GM12864 (cell line): ENCODE results near the gene ULK4.
"Not testable (repeated sequence)": the region's sequence is repeated elsewhere in the genome, so short reads cannot be mapped to it uniquely, and the experiment has no call there.

Experiments used
- DNase-seq: peaks from one replicate; pipeline ENCODE4 v3.0.0-alpha.2; 2011; ENCODE audit warnings: low read depth
- H3K4me3 ChIP-seq: 2 replicates; pipeline ENCODE4 v1.5.1; 2011; ENCODE audit warnings: mild to moderate bottlenecking, low read depth, low read length, control low read depth
- CTCF ChIP-seq: IDR thresholded peaks from 2 replicates; pipeline ENCODE4 v1.5.1; 2011; ENCODE audit warnings: low read depth, mild to moderate bottlenecking, moderate library complexity, low read length, control low read depth, inconsistent platforms; ENCODE audit errors: missing control alignments

The ULK4 gene

GRCh38 chr3:41296556-41296955 lies 665.3 kb downstream of the ULK4 start:
- H3K4me3 ChIP-seq: no peak overlapping the region
- no peak for DNase-seq
- TF ChIP-seq CTCF: no peak

GRCh38 chr3:41295740-41296139 lies 666.2 kb downstream of the ULK4 start:
- no peak for DNase-seq
- no peak overlapping the region for H3K4me3 ChIP-seq
- no peak for TF ChIP-seq CTCF

- no peak overlapping the region for H3K4me3 ChIP-seq
- no peak for DNase-seq
- no peak for TF ChIP-seq CTCF
Measured at GRCh38 chr3:41293169-41293681, 668.7 kb downstream of the ULK4 start.

GRCh38 chr3:41290736-41291135 lies 671.2 kb downstream of the ULK4 start:
- no peak for DNase-seq
- no peak for TF ChIP-seq CTCF
- H3K4me3 ChIP-seq: no peak overlapping the region

GRCh38 chr3:41290306-41290705 lies 671.6 kb downstream of the ULK4 start:
- DNase-seq: no peak
- H3K4me3 ChIP-seq: no peak overlapping the region
- no peak for TF ChIP-seq CTCF

GRCh38 chr3:41288785-41289184 lies 673.1 kb downstream of the ULK4 start:
- no peak for TF ChIP-seq CTCF
- H3K4me3 ChIP-seq: no peak overlapping the region
- DNase-seq: no peak

GRCh38 chr3:41286305-41286704 lies 675.6 kb downstream of the ULK4 start:
- DNase-seq: no peak
- H3K4me3 ChIP-seq: no peak overlapping the region
- no peak for TF ChIP-seq CTCF

GRCh38 chr3:41284934-41285333 lies 677.0 kb downstream of the ULK4 start:
- H3K4me3 ChIP-seq, DNase-seq: not testable (repeated sequence)
